A673 (cell line): ENCODE measurements around the gene CLPX. TPM values are rescaled to one million over a fixed set of nuclear protein-coding genes. Genes with fewer than 3 reads are reported as not detected.

Experiments used
- BruUV-seq: library from RNA; stranded (reverse); fragments of 400-500 nt; replicated peaks from 2 replicates; lab custom pipeline; 2021; lab: Mats Ljungman, UMichigan
- CTCF ChIA-PET: fragments of 300-600 bp; sonication (Branson Sonifier 250); formaldehyde crosslinking; loops from one replicate; lab custom pipeline; 2022; ENCODE audit warnings: antibody characterized with exemption; lab: Charles Lee
- POLR2A ChIA-PET: fragments of 300-600 bp; sonication (Branson Sonifier 250); formaldehyde crosslinking; loops from one replicate; lab custom pipeline; 2022; ENCODE audit warnings: antibody characterized with exemption; ENCODE audit not compliant: low non-redundant PET; lab: Charles Lee
- DNase-seq: peaks from one replicate; pipeline ENCODE4 v3.0.0-alpha.2; 2015; ENCODE audit warnings: low spot score
- H3K27ac ChIP-seq: fragments of 200-600 bp; sonication (generic); 2 replicates; pipeline ENCODE4 v1.5.1; 2016; ENCODE audit warnings: mixed run types, low read depth, mild to moderate bottlenecking, mixed read lengths, antibody characterized with exemption, low read length; ENCODE audit not compliant: poor library complexity, severe bottlenecking
- H3K27me3 ChIP-seq: fragments of 200-600 bp; sonication (generic); replicated peaks from 2 replicates; pipeline ENCODE4 v1.6.1; 2017; ENCODE audit warnings: mixed run types, low read depth, mild to moderate bottlenecking, mixed read lengths, antibody characterized with exemption, low read length; ENCODE audit not compliant: insufficient read depth, poor library complexity
- H3K36me3 ChIP-seq: fragments of 200-600 bp; sonication (generic); 2 replicates; pipeline ENCODE4 v1.6.1; 2016; ENCODE audit warnings: mixed run types, mild to moderate bottlenecking, mixed read lengths, antibody characterized with exemption, low read length; ENCODE audit not compliant: insufficient read depth, poor library complexity, severe bottlenecking
- H3K4me1 ChIP-seq: fragments of 200-600 bp; sonication (generic); 2 replicates; pipeline ENCODE4 v1.6.1; 2017; ENCODE audit warnings: mixed run types, mild to moderate bottlenecking, mixed read lengths, antibody characterized with exemption, low read length; ENCODE audit not compliant: insufficient read depth, poor library complexity, severe bottlenecking
- H3K4me3 ChIP-seq: fragments of 200-600 bp; sonication (generic); 2 replicates; pipeline ENCODE4 v1.5.1; 2016; ENCODE audit warnings: low read depth, mixed run types, mild to moderate bottlenecking, mixed read lengths, low read length; ENCODE audit not compliant: poor library complexity, severe bottlenecking
- H3K9me3 ChIP-seq: fragments of 200-600 bp; sonication (generic); 2 replicates; pipeline ENCODE4 v1.6.1; 2016; ENCODE audit warnings: mixed run types, low read depth, mild to moderate bottlenecking, mixed read lengths, antibody characterized with exemption, low read length; ENCODE audit not compliant: poor library complexity, severe bottlenecking
- CTCF ChIP-seq: fragments of 300-800, 200-600 bp; sonication (generic); conservative IDR thresholded peaks from 2 replicates; pipeline ENCODE4 v1.5.1; 2017; ENCODE audit warnings: low read depth, mild to moderate bottlenecking, antibody characterized with exemption, low read length, moderate library complexity, mixed read lengths
- EZH2 ChIP-seq: fragments of 200-600 bp; sonication (generic); IDR thresholded peaks from 2 replicates; pipeline ENCODE4 v1.6.1; 2017; ENCODE audit warnings: borderline replicate concordance, low read depth, mild to moderate bottlenecking, mixed read lengths, antibody characterized with exemption, low read length; ENCODE audit not compliant: poor library complexity, severe bottlenecking
- intact Hi-C: fragments of 100-400 bp; cut with micrococcal nuclease; formaldehyde crosslinking; loops from one replicate; pipeline ENCODE4 v1.10.0; 2022; ENCODE audit not compliant: unreplicated experiment
- total RNA-seq: library from RNA; stranded (reverse); gene quantifications from 2 replicates; pipeline ENCODE4 v1.2.3, GENCODE V29; 2021

Gene CLPX
- total RNA-seq, 1 experiment from 2014 or later, result 60.2 TPM

GRCh38 chr15:65207280-65207840 is 22.2 kb upstream of the CLPX start:
- Histone ChIP-seq H3K36me3 (no peaks in the 10 kb centered on the region), H3K9me3 (no peaks in the 10 kb centered on the region), H3K27ac (no peak overlapping the region), H3K27me3 (no peaks in the 10 kb centered on the region), H3K4me1 (peaks cover 7% of the 10 kb centered on the region), H3K4me3 (no peak overlapping the region)
- intact Hi-C loops, result no loop called here
- BruUV-seq, result no TSS peak
- no peak for TF ChIP-seq EZH2
- no peak for TF ChIP-seq CTCF
- DNase-seq, result no peak
- ChIA-PET POLR2A (interaction anchor here (0.5 kb wide), 1 partner anchor 9 kb away, joined by 11 read pairs; no protein-coding TSS in a partner anchor), CTCF (no interaction called here)

- intact Hi-C loops, result no loop called here
- POLR2A ChIA-PET, result interaction anchor here (0.5 kb wide), 1 partner anchor 10 kb away, joined by 11 read pairs; no protein-coding TSS in a partner anchor
Measured at GRCh38 chr15:65206750-65207149, 21.6 kb upstream of the CLPX start.

GRCh38 chr15:65204931-65205660 is 20.0 kb upstream of the CLPX start:
- Histone ChIP-seq H3K9me3 (no peaks in the 10 kb centered on the region), H3K4me3 (no peak overlapping the region), H3K27ac (no peak overlapping the region), H3K36me3 (no peaks in the 10 kb centered on the region), H3K4me1 (no peaks in the 10 kb centered on the region), H3K27me3 (no peaks in the 10 kb centered on the region)
- CTCF ChIA-PET, result no interaction called here
- TF ChIP-seq CTCF, result no peak
- TF ChIP-seq EZH2, result no peak
- intact Hi-C loops, result no loop called here
- BruUV-seq, result no TSS peak
- DNase-seq, result no peak
- POLR2A ChIA-PET, result no interaction called here

More at GRCh38 chr15:65206750-65207149, 21.6 kb upstream of the CLPX start:
- Histone ChIP-seq H3K36me3 (no peaks in the 10 kb centered on the region), H3K27me3 (no peaks in the 10 kb centered on the region), H3K4me3 (no peak overlapping the region), H3K9me3 (no peaks in the 10 kb centered on the region), H3K27ac (no peak overlapping the region), H3K4me1 (peaks cover 6% of the 10 kb centered on the region)
- no peak for DNase-seq
- no TSS peak for BruUV-seq
- TF ChIP-seq EZH2, result no peak
- no peak for TF ChIP-seq CTCF
- CTCF ChIA-PET, result no interaction called here
